Measurements from ENCODE around the gene RPH3AL. TPM values are rescaled to one million over a fixed set of nuclear protein-coding genes. Genes with fewer than 3 reads are reported as not detected.
"Not testable (repeated sequence)": the region's sequence is repeated elsewhere in the genome, so short reads cannot be mapped to it uniquely, and the experiment has no call there.

Gene RPH3AL
- total and polyA plus RNA-seq, 11 donors: 2.8 to 9.4 (median 6.3) TPM

- Histone ChIP-seq H3K4me1 (peaks cover 0 to 8% (median 0%) of the 10 kb centered on the region in 12 donors), H3K36me3 (no peaks in the 10 kb centered on the region), H3K27me3 (peaks cover 0 to 5% (median 0%) of the 10 kb centered on the region in 9 donors), H3K27ac (no peak overlapping the region), H3K4me3 (no peak overlapping the region), H3K9me3 (peaks cover 0 to 14% (median 7%) of the 10 kb centered on the region in 12 donors)
- DNase-seq (no peak), ATAC-seq (no peak)
- intact Hi-C loops (cut with DNase I): loop anchor here in 1 of 10 donors (10.0 kb wide), 1 partner anchor 97 kb away; no protein-coding TSS in a partner anchor
- 81 to 94% (median 92%) methylated on average over 10 to 13 of the region's 13 CpGs for WGBS, 4 donors
- TF ChIP-seq POLR2A (IDR thresholded peaks at IDR 0.05): no peak
- TF ChIP-seq, protein P1, sequence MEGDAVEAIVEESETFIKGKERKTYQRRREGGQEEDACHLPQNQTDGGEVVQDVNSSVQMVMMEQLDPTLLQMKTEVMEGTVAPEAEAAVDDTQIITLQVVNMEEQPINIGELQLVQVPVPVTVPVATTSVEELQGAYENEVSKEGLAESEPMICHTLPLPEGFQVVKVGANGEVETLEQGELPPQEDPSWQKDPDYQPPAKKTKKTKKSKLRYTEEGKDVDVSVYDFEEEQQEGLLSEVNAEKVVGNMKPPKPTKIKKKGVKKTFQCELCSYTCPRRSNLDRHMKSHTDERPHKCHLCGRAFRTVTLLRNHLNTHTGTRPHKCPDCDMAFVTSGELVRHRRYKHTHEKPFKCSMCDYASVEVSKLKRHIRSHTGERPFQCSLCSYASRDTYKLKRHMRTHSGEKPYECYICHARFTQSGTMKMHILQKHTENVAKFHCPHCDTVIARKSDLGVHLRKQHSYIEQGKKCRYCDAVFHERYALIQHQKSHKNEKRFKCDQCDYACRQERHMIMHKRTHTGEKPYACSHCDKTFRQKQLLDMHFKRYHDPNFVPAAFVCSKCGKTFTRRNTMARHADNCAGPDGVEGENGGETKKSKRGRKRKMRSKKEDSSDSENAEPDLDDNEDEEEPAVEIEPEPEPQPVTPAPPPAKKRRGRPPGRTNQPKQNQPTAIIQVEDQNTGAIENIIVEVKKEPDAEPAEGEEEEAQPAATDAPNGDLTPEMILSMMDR (IDR thresholded peaks at IDR 0.05): no peak
Measured at GRCh38 chr17:371583-371982, 19.0 kb upstream of the RPH3AL start.

GRCh38 chr17:367656-368055 is 15.0 kb upstream of the RPH3AL start:
- intact Hi-C loops (cut with DNase I); H3K36me3 ChIP-seq; H3K4me3 ChIP-seq; H3K4me1 ChIP-seq; H3K27me3 ChIP-seq; H3K27ac ChIP-seq; ATAC-seq: not testable (repeated sequence)
- peaks cover 0 to 14% (median 7%) of the 10 kb centered on the region in 12 donors for H3K9me3 ChIP-seq
- WGBS, 4 donors: 92 to 96% (median 94%) methylated on average over 17 of the region's 17 CpGs
- DNase-seq: peak in 1 of 5 donors; percentile 17

DNA sequence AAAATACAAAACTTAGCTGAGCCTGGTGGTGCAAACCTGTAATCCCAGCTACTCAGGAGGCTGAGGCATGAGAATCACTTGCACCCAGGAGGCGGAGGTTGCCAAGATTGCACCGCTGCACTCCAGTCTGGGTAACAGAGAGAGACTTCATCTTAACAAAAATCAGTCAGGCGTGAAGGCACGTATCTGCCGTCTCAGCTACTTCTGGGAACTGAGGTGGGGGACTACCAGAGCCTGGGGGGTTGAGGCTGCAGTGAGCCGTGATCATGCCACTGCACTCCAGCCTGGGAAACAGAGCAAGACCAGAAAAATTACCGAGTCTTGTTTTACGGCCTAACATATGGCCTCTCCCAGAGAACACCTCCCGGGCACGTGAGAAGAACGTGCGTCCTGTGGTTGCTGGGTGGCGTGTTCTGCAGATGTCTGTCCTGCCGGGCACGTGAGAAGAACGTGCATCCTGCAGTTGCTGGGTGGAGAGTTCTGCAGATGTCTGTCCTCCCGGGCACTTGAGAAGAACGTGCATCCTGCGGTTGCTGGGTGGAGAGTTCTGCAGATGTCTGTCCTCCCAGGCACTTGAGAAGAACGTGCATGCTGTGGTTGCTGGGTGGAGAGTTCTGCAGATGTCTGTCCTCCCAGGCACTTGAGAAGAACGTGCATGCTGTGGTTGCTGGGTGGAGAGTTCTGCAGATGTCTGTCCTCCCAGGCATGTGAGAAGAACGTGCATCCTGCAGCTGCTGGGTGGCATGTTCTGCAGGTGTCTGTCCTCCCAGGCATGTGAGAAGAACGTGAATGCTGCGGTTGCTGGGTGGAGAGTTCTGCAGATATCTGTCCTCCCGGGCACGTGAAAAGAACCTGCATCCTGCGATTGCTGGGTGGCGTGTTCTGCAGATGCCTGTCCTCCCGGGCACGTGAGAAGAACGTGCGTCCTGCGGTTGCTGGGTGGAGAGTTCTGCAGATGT is 14.3 kb upstream of the RPH3AL start:
- ATAC-seq; H3K4me3 ChIP-seq; H3K27me3 ChIP-seq; H3K27ac ChIP-seq; H3K36me3 ChIP-seq; H3K4me1 ChIP-seq; intact Hi-C loops (cut with DNase I): not testable (repeated sequence)
- 80 to 89% (median 84%) methylated on average over 32 to 33 of the region's 33 CpGs for WGBS, 4 donors
- H3K9me3 ChIP-seq: peaks cover 0 to 14% (median 7%) of the 10 kb centered on the region in 12 donors
- DNase-seq: peak in 1 of 5 donors; percentile 39

DNA sequence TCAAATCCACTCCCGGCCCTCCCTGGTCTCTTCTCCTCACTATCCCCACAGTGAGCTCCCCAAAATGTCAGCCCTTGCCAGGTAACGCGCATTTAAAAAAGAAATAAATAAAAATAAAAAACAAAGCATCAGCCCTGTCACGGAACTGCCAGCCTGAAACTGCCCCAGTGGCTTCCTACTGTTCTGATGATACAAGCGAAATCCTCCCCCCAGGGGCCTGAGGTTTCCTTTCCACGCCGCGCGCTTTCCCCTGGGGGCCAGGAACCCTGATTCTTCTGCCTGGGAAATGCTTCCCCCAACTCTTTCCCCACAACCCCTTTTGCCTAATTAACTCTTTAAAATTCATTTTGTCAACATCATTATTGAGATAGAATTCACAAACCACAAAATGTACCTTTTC is 12.2 kb upstream of the RPH3AL start:
- WGBS, 4 donors: 70 to 85% (median 72%) methylated on average over 9 of the region's 9 CpGs
- no peaks in the 10 kb centered on the region for H3K27me3 ChIP-seq
- ATAC-seq: peak in 1 of 4 donors; percentile 22
- TF ChIP-seq, protein P1 (IDR thresholded peaks at IDR 0.05): no peak
- TF ChIP-seq POLR2A (IDR thresholded peaks at IDR 0.05): no peak
- intact Hi-C loops (cut with DNase I): no loop called here
- no peaks in the 10 kb centered on the region for H3K36me3 ChIP-seq
- H3K27ac ChIP-seq: peak overlapping the region in 3 of 12 donors; percentile 10 to 22 (median 14)
- peaks cover 0 to 6% (median 0%) of the 10 kb centered on the region in 12 donors for H3K4me1 ChIP-seq
- peak in 1 of 5 donors; percentile 51 for DNase-seq
- H3K4me3 ChIP-seq: no peak overlapping the region
- peaks cover 0 to 14% (median 7%) of the 10 kb centered on the region in 12 donors for H3K9me3 ChIP-seq

DNA sequence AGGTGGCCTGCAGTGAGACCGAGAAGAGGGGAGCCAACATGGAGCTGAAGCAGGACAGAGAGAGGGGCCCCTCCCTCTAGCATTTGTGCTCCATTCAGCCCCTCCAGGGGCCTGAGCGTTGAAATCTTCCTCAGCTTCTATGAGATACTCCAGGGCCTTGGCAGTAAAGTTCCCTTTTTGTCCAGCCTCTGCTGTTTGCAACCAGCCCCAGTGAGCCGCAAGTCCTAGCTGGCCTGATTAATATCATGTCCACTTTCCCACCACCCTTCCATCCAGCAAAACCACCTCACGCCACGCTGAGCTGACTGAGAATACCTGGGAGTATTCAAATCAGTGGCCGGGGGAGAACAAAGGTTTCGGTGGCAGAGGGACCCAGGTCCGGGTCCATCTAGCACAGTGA is 11.7 kb upstream of the RPH3AL start:
- H3K4me3 ChIP-seq: no peak overlapping the region
- H3K4me1 ChIP-seq: peaks cover 0 to 6% (median 0%) of the 10 kb centered on the region in 12 donors
- DNase-seq (peak in 1 of 5 donors; percentile 32), ATAC-seq (peak in 3 of 4 donors; percentile 42 to 54 (median 42))
- H3K27ac ChIP-seq: peak overlapping the region in 3 of 12 donors; percentile 10 to 22 (median 14)
- TF ChIP-seq POLR2A (IDR thresholded peaks at IDR 0.05): no peak
- TF ChIP-seq, protein P1 (IDR thresholded peaks at IDR 0.05): no peak
- no peaks in the 10 kb centered on the region for H3K27me3 ChIP-seq
- peaks cover 0 to 14% (median 7%) of the 10 kb centered on the region in 12 donors for H3K9me3 ChIP-seq
- WGBS, 4 donors: 62 to 78% (median 68%) methylated on average over 8 of the region's 8 CpGs
- intact Hi-C loops (cut with DNase I): no loop called here
- no peaks in the 10 kb centered on the region for H3K36me3 ChIP-seq
